HEK293 (cell line): Measurements from ENCODE around the gene WDR70.

ENCODE experiments used
- BCL11B ChIP-seq: fragments of 450-650 bp; formaldehyde crosslinking; IDR thresholded peaks from 2 replicates; pipeline ENCODE4 v1.5.1; 2016; ENCODE audit warnings: low read depth, missing biosample characterization, missing genetic modification characterization
- EGR2 ChIP-seq: fragments of 450-650 bp; formaldehyde crosslinking; IDR thresholded peaks from 2 replicates; pipeline ENCODE4 v1.5.1; 2016; ENCODE audit warnings: low read depth, missing biosample characterization, missing genetic modification characterization
- FEZF1 ChIP-seq: fragments of 450-650 bp; formaldehyde crosslinking; IDR thresholded peaks from 2 replicates; pipeline ENCODE4 v1.5.1; 2016; ENCODE audit warnings: missing biosample characterization, missing genetic modification characterization
- GLI2 ChIP-seq: fragments of 450-650 bp; formaldehyde crosslinking; IDR thresholded peaks from 2 replicates; pipeline ENCODE4; 2017; ENCODE audit warnings: missing biosample characterization, missing genetic modification characterization, low read depth, borderline replicate concordance
- GLI4 ChIP-seq: fragments of 450-650 bp; formaldehyde crosslinking; IDR thresholded peaks from 2 replicates; pipeline ENCODE4 v1.5.1; 2016; ENCODE audit warnings: missing biosample characterization, missing genetic modification characterization
- REPIN1 ChIP-seq: fragments of 450-650 bp; formaldehyde crosslinking; IDR thresholded peaks from 2 replicates; pipeline ENCODE4 v1.5.1; 2017; ENCODE audit warnings: missing biosample characterization, missing genetic modification characterization, low read depth
- ZBTB1 ChIP-seq: fragments of 450-650 bp; formaldehyde crosslinking; IDR thresholded peaks from 2 replicates; pipeline ENCODE4 v1.5.1; 2016; ENCODE audit warnings: missing biosample characterization, missing genetic modification characterization
- ZBTB17 ChIP-seq: fragments of 450-650 bp; formaldehyde crosslinking; IDR thresholded peaks from 2 replicates; pipeline ENCODE4 v1.5.1; 2016; ENCODE audit warnings: missing biosample characterization, missing genetic modification characterization
- ZFHX2 ChIP-seq: fragments of 450-650 bp; formaldehyde crosslinking; conservative IDR thresholded peaks from 2 replicates; pipeline ENCODE4 v1.5.1; 2016; ENCODE audit warnings: missing biosample characterization, missing genetic modification characterization
- ZNF239 ChIP-seq: fragments of 450-650 bp; formaldehyde crosslinking; IDR thresholded peaks from 2 replicates; pipeline ENCODE4 v1.5.1; 2016; ENCODE audit warnings: missing biosample characterization, missing genetic modification characterization
- ZNF24 ChIP-seq: fragments of 450-650 bp; formaldehyde crosslinking; IDR thresholded peaks from 2 replicates; pipeline ENCODE4 v1.5.1; 2016; ENCODE audit warnings: missing biosample characterization, missing genetic modification characterization
- ZNF274 ChIP-seq, 2 experiments: fragments of 200-500 bp in 1 of 2; fragments of 450-650 bp in 1 of 2; sonication (Bioruptor generic) in 1 of 2; formaldehyde crosslinking in 1 of 2; IDR thresholded peaks; 2 replicates each; pipeline versions ENCODE4 v1.5.1 to v1.6.1; 2014 to 2016; ENCODE audit warnings: borderline replicate concordance in 1 of 2, inconsistent platforms in 1 of 2, low read length in 1 of 2, missing biosample characterization in 1 of 2, missing genetic modification characterization in 1 of 2
- ZNF391 ChIP-seq: fragments of 450-650 bp; formaldehyde crosslinking; IDR thresholded peaks from 2 replicates; pipeline ENCODE4 v1.5.1; 2016; ENCODE audit warnings: low read depth, missing biosample characterization, missing genetic modification characterization, borderline replicate concordance
- ZNF48 ChIP-seq: fragments of 450-650 bp; formaldehyde crosslinking; IDR thresholded peaks from 2 replicates; pipeline ENCODE4 v1.5.1; 2016; ENCODE audit warnings: missing biosample characterization, missing genetic modification characterization
- ZNF510 ChIP-seq: fragments of 450-650 bp; formaldehyde crosslinking; IDR thresholded peaks from 2 replicates; pipeline ENCODE4 v1.5.1; 2018; ENCODE audit warnings: mild to moderate bottlenecking, missing genetic modification characterization, missing biosample characterization; ENCODE audit not compliant: insufficient replicate concordance
- ZNF521 ChIP-seq: fragments of 450-650 bp; formaldehyde crosslinking; IDR thresholded peaks from 2 replicates; pipeline ENCODE4 v1.5.1; 2017; ENCODE audit warnings: missing biosample characterization, mild to moderate bottlenecking, missing genetic modification characterization
- ZNF549 ChIP-seq: fragments of 450-650 bp; IDR thresholded peaks from 2 replicates; pipeline ENCODE4 v1.5.1; 2018; ENCODE audit warnings: missing biosample characterization, missing genetic modification characterization, mild to moderate bottlenecking, inconsistent platforms, moderate library complexity
- ZNF626 ChIP-seq: fragments of 450-650 bp; sonication (Bioruptor Pico); formaldehyde crosslinking; IDR thresholded peaks from 2 replicates; pipeline ENCODE4 v1.5.1; 2018; ENCODE audit warnings: missing biosample characterization, missing genetic modification characterization, inconsistent platforms
- ZNF658 ChIP-seq: fragments of 450-650 bp; formaldehyde crosslinking; IDR thresholded peaks from 2 replicates; pipeline ENCODE4; 2016; ENCODE audit warnings: missing biosample characterization, missing genetic modification characterization
- ZNF670 ChIP-seq: fragments of 450-650 bp; formaldehyde crosslinking; IDR thresholded peaks from 2 replicates; pipeline ENCODE4 v1.5.1; 2016; ENCODE audit warnings: missing biosample characterization, missing genetic modification characterization, low read depth
- ZNF747 ChIP-seq: fragments of 450-650 bp; formaldehyde crosslinking; IDR thresholded peaks from 2 replicates; pipeline ENCODE4 v1.5.1; 2016; ENCODE audit warnings: missing biosample characterization, missing genetic modification characterization
- ZNF785 ChIP-seq: fragments of 450-650 bp; formaldehyde crosslinking; IDR thresholded peaks from 2 replicates; pipeline ENCODE4 v1.5.1; 2016; ENCODE audit warnings: missing biosample characterization, missing genetic modification characterization
- ZXDB ChIP-seq: fragments of 450-650 bp; formaldehyde crosslinking; IDR thresholded peaks from 2 replicates; pipeline ENCODE4 v1.5.1; 2016; ENCODE audit warnings: missing biosample characterization, missing genetic modification characterization
- TF ChIP-seq, protein P1 (sequence below): fragments of 450-650 bp; formaldehyde crosslinking; IDR thresholded peaks from 2 replicates; pipeline ENCODE4 v1.5.1; 2017; ENCODE audit warnings: missing biosample characterization, missing genetic modification characterization
- TF ChIP-seq, protein P2 (sequence below): fragments of 450-650 bp; formaldehyde crosslinking; IDR thresholded peaks from 2 replicates; pipeline ENCODE4 v1.5.1; 2016; ENCODE audit warnings: missing biosample characterization, missing genetic modification characterization
- TF ChIP-seq, protein P3 (sequence below): fragments of 450-650 bp; formaldehyde crosslinking; optimal IDR thresholded peaks from 2 replicates; pipeline ENCODE3; 2016; ENCODE audit warnings: missing biosample characterization, mild to moderate bottlenecking, missing genetic modification characterization
- TF ChIP-seq, protein P4 (sequence below): fragments of 450-650 bp; formaldehyde crosslinking; conservative IDR thresholded peaks from 2 replicates; pipeline ENCODE4 v1.5.1; 2016; ENCODE audit warnings: low read depth, missing biosample characterization, missing genetic modification characterization
- TF ChIP-seq, protein P5 (sequence below): fragments of 450-650 bp; formaldehyde crosslinking; IDR thresholded peaks from 2 replicates; pipeline ENCODE4 v1.5.1; 2016; ENCODE audit warnings: missing biosample characterization, missing genetic modification characterization
- TF ChIP-seq, protein P6 (sequence below): fragments of 450-650 bp; formaldehyde crosslinking; IDR thresholded peaks from 2 replicates; pipeline ENCODE4 v1.5.1; 2016; ENCODE audit warnings: missing biosample characterization, missing genetic modification characterization

WDR70 gene

DNA sequence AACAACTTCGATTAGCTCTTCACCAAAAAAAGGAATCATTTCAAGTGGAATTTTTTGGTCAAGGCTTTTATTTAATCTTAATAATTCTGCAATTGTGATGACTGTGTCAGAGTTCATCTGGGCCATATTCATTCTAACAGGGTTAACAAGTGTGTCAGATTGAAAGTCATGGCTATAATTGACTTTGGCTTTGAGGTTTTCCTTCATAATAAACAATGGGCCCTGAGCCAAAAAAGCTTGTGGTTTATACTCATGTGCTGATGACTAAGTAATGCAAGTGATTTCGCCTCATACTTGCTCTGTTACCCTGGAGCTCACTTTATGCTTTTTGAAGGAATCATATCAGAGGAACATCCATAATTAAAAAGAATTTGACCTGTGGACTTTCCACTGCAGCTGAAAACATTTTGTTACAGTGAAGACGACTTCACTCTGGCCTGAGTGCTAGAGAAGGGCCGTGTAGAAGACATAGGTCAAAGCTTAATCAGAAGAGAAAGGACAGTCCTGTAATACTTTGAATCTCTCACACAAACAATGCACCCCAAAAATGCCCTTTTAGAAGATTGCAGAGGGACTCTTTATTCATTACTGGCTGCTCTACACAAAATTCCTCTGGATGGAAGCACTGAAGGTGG lies 359.1 kb downstream of the WDR70 start (continued):
- TF ChIP-seq, protein P1, sequence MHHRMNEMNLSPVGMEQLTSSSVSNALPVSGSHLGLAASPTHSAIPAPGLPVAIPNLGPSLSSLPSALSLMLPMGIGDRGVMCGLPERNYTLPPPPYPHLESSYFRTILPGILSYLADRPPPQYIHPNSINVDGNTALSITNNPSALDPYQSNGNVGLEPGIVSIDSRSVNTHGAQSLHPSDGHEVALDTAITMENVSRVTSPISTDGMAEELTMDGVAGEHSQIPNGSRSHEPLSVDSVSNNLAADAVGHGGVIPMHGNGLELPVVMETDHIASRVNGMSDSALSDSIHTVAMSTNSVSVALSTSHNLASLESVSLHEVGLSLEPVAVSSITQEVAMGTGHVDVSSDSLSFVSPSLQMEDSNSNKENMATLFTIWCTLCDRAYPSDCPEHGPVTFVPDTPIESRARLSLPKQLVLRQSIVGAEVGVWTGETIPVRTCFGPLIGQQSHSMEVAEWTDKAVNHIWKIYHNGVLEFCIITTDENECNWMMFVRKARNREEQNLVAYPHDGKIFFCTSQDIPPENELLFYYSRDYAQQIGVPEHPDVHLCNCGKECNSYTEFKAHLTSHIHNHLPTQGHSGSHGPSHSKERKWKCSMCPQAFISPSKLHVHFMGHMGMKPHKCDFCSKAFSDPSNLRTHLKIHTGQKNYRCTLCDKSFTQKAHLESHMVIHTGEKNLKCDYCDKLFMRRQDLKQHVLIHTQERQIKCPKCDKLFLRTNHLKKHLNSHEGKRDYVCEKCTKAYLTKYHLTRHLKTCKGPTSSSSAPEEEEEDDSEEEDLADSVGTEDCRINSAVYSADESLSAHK = no peak; the same call in 1 of the 2 replicates
- no peak for TF ChIP-seq ZNF239 (tag by site-specific recombination)
- TF ChIP-seq, protein P2, sequence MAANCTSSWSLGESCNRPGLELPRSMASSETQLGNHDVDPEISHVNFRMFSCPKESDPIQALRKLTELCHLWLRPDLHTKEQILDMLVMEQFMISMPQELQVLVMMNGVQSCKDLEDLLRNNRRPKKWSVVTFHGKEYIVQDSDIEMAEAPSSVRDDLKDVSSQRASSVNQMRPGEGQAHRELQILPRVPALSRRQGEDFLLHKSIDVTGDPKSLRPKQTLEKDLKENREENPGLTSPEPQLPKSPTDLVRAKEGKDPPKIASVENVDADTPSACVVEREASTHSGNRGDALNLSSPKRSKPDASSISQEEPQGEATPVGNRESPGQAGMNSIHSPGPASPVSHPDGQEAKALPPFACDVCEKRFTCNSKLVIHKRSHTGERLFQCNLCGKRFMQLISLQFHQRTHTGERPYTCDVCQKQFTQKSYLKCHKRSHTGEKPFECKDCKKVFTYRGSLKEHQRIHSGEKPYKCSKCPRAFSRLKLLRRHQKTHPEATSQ (tag by site-specific recombination) = no peak
- no peak for TF ChIP-seq ZNF48 (tag by site-specific recombination)
- TF ChIP-seq, protein P3, sequence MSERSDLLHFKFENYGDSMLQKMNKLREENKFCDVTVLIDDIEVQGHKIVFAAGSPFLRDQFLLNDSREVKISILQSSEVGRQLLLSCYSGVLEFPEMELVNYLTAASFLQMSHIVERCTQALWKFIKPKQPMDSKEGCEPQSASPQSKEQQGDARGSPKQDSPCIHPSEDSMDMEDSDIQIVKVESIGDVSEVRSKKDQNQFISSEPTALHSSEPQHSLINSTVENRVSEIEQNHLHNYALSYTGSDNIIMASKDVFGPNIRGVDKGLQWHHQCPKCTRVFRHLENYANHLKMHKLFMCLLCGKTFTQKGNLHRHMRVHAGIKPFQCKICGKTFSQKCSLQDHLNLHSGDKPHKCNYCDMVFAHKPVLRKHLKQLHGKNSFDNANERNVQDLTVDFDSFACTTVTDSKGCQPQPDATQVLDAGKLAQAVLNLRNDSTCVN (tag by site-specific recombination) = no peak
- TF ChIP-seq ZBTB1 (tag by site-specific recombination) = peak; percentile 66; the same call in 1 of the 2 replicates
- no peak for TF ChIP-seq ZNF747 (tag by site-specific recombination)
- TF ChIP-seq, protein P4, sequence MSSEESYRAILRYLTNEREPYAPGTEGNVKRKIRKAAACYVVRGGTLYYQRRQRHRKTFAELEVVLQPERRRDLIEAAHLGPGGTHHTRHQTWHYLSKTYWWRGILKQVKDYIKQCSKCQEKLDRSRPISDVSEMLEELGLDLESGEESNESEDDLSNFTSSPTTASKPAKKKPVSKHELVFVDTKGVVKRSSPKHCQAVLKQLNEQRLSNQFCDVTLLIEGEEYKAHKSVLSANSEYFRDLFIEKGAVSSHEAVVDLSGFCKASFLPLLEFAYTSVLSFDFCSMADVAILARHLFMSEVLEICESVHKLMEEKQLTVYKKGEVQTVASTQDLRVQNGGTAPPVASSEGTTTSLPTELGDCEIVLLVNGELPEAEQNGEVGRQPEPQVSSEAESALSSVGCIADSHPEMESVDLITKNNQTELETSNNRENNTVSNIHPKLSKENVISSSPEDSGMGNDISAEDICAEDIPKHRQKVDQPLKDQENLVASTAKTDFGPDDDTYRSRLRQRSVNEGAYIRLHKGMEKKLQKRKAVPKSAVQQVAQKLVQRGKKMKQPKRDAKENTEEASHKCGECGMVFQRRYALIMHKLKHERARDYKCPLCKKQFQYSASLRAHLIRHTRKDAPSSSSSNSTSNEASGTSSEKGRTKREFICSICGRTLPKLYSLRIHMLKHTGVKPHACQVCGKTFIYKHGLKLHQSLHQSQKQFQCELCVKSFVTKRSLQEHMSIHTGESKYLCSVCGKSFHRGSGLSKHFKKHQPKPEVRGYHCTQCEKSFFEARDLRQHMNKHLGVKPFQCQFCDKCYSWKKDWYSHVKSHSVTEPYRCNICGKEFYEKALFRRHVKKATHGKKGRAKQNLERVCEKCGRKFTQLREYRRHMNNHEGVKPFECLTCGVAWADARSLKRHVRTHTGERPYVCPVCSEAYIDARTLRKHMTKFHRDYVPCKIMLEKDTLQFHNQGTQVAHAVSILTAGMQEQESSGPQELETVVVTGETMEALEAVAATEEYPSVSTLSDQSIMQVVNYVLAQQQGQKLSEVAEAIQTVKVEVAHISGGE (tag by site-specific recombination) = no peak
- peak; percentile 79 for TF ChIP-seq ZXDB (tag by site-specific recombination)
- no peak for TF ChIP-seq ZNF670 (tag by site-specific recombination)
- TF ChIP-seq ZFHX2 = no peak
- peak; percentile 49; the same call in 1 of the 2 replicates for TF ChIP-seq GLI2 (tag by site-specific recombination)
- TF ChIP-seq ZNF24 = peak; percentile 77
- no peak for TF ChIP-seq ZNF785 (tag by site-specific recombination)
- TF ChIP-seq ZNF510 (tag by site-specific recombination) = no peak
- TF ChIP-seq GLI4 (tag by site-specific recombination) = no peak
- TF ChIP-seq ZNF274 (IDR thresholded peaks at IDR 0.05; ENCODE audit: low read length) = no peak
- no peak for TF ChIP-seq ZNF274 (tag by site-specific recombination; IDR thresholded peaks at IDR 0.05; ENCODE audit: borderline replicate concordance)
- TF ChIP-seq ZNF549 (tag by site-specific recombination) = no peak
- TF ChIP-seq ZNF658 (tag by site-specific recombination) = no peak
- TF ChIP-seq BCL11B (tag by site-specific recombination) = 0 out of 2 replicates have a peak, but pooled peaks have one; percentile 50
- TF ChIP-seq EGR2 (tag by site-specific recombination) = no peak
- no peak for TF ChIP-seq REPIN1 (tag by site-specific recombination)
- TF ChIP-seq FEZF1 (tag by site-specific recombination) = peak; percentile 76
- TF ChIP-seq, protein P5, sequence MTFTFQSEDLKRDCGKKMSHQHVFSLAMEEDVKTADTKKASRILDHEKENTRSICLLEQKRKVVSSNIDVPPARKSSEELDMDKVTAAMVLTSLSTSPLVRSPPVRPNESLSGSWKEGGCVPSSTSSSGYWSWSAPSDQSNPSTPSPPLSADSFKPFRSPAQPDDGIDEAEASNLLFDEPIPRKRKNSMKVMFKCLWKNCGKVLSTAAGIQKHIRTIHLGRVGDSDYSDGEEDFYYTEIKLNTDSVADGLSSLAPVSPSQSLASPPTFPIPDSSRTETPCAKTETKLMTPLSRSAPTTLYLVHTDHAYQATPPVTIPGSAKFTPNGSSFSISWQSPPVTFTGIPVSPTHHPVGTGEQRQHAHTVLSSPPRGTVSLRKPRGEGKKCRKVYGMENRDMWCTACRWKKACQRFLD = no peak
- TF ChIP-seq ZNF626 (tag by site-specific recombination) = 0 out of 2 replicates have a peak, but pooled peaks have one; percentile 35
- peak; percentile 21; the same call in 1 of the 2 replicates for TF ChIP-seq ZBTB17 (tag by site-specific recombination)
- no peak for TF ChIP-seq ZNF391 (tag by site-specific recombination)
- TF ChIP-seq ZNF521 (tag by site-specific recombination) = no peak
- TF ChIP-seq, protein P6, sequence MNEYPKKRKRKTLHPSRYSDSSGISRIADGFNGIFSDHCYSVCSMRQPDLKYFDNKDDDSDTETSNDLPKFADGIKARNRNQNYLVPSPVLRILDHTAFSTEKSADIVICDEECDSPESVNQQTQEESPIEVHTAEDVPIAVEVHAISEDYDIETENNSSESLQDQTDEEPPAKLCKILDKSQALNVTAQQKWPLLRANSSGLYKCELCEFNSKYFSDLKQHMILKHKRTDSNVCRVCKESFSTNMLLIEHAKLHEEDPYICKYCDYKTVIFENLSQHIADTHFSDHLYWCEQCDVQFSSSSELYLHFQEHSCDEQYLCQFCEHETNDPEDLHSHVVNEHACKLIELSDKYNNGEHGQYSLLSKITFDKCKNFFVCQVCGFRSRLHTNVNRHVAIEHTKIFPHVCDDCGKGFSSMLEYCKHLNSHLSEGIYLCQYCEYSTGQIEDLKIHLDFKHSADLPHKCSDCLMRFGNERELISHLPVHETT (tag by site-specific recombination) = peak; percentile 89
